Right lobe of liver (tissue), 6 donors: Measurements from ENCODE around the gene SLC26A11. TPM values are rescaled to one million over a fixed set of nuclear protein-coding genes. Genes with fewer than 3 reads are reported as not detected.

Experiments
- ATAC-seq, 4 donors: fragments of 200-7000 bp; cut with Tn5 transposase; one replicate each; pipeline ENCODE4 v1.9.1; 2020; ENCODE audit warnings: mild to moderate bottlenecking in 4 of 4, moderate library complexity in 4 of 4
- DNase-seq, 3 donors: peaks; one replicate each; pipeline ENCODE4 v3.0.0-alpha.2; 2020
- H3K27ac ChIP-seq, 3 donors: fragments of 200-600 bp; one replicate each; pipeline ENCODE4 v1.8.0; 2022
- H3K27me3 ChIP-seq, 2 donors: fragments of 200-600 bp; one replicate each; pipeline ENCODE4 v1.8.0; 2022
- H3K36me3 ChIP-seq, 4 donors: fragments of 200-600 bp; sonication (generic) in 1 of 4; one replicate each; pipeline versions ENCODE4 v1.5.1 to v1.8.0; 2017 to 2022; ENCODE audit warnings: control low read depth in 1 of 4
- H3K4me1 ChIP-seq, 4 donors: fragments of 200-600 bp; sonication (generic) in 1 of 4; one replicate each; pipeline versions ENCODE4 v1.5.1 to v1.8.0; 2017 to 2022; ENCODE audit warnings: control low read depth in 1 of 4
- H3K4me3 ChIP-seq, 3 donors: fragments of 200-600 bp; one replicate each; pipeline ENCODE4 v1.8.0; 2022
- H3K9me3 ChIP-seq, 4 donors: fragments of 200-600 bp; sonication (generic) in 1 of 4; one replicate each; pipeline versions ENCODE4 v1.5.1 to v1.8.0; 2017 to 2022; ENCODE audit warnings: control low read depth in 1 of 4
- CTCF ChIP-seq, 4 donors: fragments of 200-600 bp in 3 of 4; fragments of 450-650 bp in 1 of 4; IDR thresholded peaks; one replicate each; pipeline versions ENCODE4 v1.5.1 to v1.8.0; 2016 to 2022; ENCODE audit warnings: antibody characterized with exemption in 4 of 4, mild to moderate bottlenecking in 2 of 4
- POLR2A ChIP-seq: fragments of 450-650 bp; IDR thresholded peaks from one replicate; pipeline ENCODE4 v1.6.1; 2017; ENCODE audit warnings: antibody characterized with exemption, mild to moderate bottlenecking
- WGBS: methylation state at CpG from one replicate; pipeline ENCODE4 v1.1.6; 2018; ENCODE audit warnings: low coverage, low lambda C conversion rate; ENCODE audit not compliant: insufficient coverage; ENCODE audit errors: missing lambda C conversion rate; 5-methylcytosine and 5-hydroxymethylcytosine counted together
- intact Hi-C, 2 donors: fragments of 100-400 bp; cut with DNase I; formaldehyde crosslinking; loops; one replicate each; pipeline versions ENCODE4 v1.11.2 to v1.14.1; 2022
- total RNA-seq, 6 experiments: library from RNA; depleted of rRNA in 2 of 6; stranded (reverse); fragments of >200 nt in 2 of 6; fragmentation: NEBNext Ultra II Directional in 3 of 6; extraction: Animal tissue kit (Norgen Biotek cat#: 25700) in 3 of 6; gene quantifications; one replicate each; pipeline versions ENCODE4 v1.1.0 to v1.2.4, GENCODE V29; 2016 to 2023
- donor health status: DM: no; HTN: yes; CAD: no.
- donor health status: DM: no; HTN: no; CAD: no.
- donor health status: DM: no; HTN: no; CAD: no.
- donor health status: DM: no; HTN: yes; CAD: no.
- donor health status: DM: no; HTN: yes; CAD: no.

SLC26A11 gene
- total RNA-seq, 6 experiments from 2014 or later: 5.8 to 9.8 (median 6.5) TPM

GRCh38 chr17:80294210-80294609, 74.0 kb downstream of the SLC26A11 start:
- ATAC-seq (peak; percentile 36 to 63 (median 50)), DNase-seq (peak in 2 of 3 donors; percentile 47 to 63)
- H3K4me1 ChIP-seq: peaks cover 0 to 8% (median 4%) of the 10 kb centered on the region in 4 donors
- no peak overlapping the region for H3K27ac ChIP-seq
- no peaks in the 10 kb centered on the region for H3K9me3 ChIP-seq
- TF ChIP-seq POLR2A (no peak), CTCF (IDR thresholded peaks at IDR 0.05) (no peak)
- no CpG with 5 or more reads among the region's 7 CpGs for WGBS
- H3K27me3 ChIP-seq: no peaks in the 10 kb centered on the region
- H3K4me3 ChIP-seq: no peak overlapping the region
- H3K36me3 ChIP-seq: peaks cover 10 to 93% (median 45%) of the 10 kb centered on the region in 4 donors
- intact Hi-C loops: no loop called here

GRCh38 chr17:80294653-80295052, 74.4 kb downstream of the SLC26A11 start:
- peaks cover 10 to 94% (median 45%) of the 10 kb centered on the region in 4 donors for H3K36me3 ChIP-seq
- H3K9me3 ChIP-seq: no peaks in the 10 kb centered on the region
- 100% methylated on average over 3 of the region's 6 CpGs for WGBS
- no peak overlapping the region for H3K4me3 ChIP-seq
- no peak for ATAC-seq
- no peaks in the 10 kb centered on the region for H3K27me3 ChIP-seq
- peak in 1 of 3 donors; percentile 25 for DNase-seq
- peak overlapping the region in 1 of 3 donors; percentile 33 for H3K27ac ChIP-seq
- peaks cover 0 to 8% (median 4%) of the 10 kb centered on the region in 4 donors for H3K4me1 ChIP-seq
- no peak for TF ChIP-seq POLR2A
- TF ChIP-seq CTCF (IDR thresholded peaks at IDR 0.05): no peak
- intact Hi-C loops: no loop called here

GRCh38 chr17:80295146-80295545, 74.9 kb downstream of the SLC26A11 start:
- TF ChIP-seq CTCF (IDR thresholded peaks at IDR 0.05): no peak
- no peak for TF ChIP-seq POLR2A
- no peaks in the 10 kb centered on the region for H3K27me3 ChIP-seq
- WGBS: no CpG with 5 or more reads among the region's 5 CpGs
- peaks cover 10 to 94% (median 44%) of the 10 kb centered on the region in 4 donors for H3K36me3 ChIP-seq
- intact Hi-C loops: no loop called here
- H3K9me3 ChIP-seq: no peaks in the 10 kb centered on the region
- DNase-seq (peak in 1 of 3 donors; percentile 42), ATAC-seq (no peak)
- peaks cover 0 to 8% (median 4%) of the 10 kb centered on the region in 4 donors for H3K4me1 ChIP-seq
- no peak overlapping the region for H3K4me3 ChIP-seq
- H3K27ac ChIP-seq: peak overlapping the region in 1 of 3 donors; percentile 33

- 91% methylated on average over 4 of the region's 6 CpGs for WGBS
- DNase-seq (peak in 1 of 3 donors; percentile 1), ATAC-seq (no peak)
- no peak for TF ChIP-seq POLR2A
- TF ChIP-seq CTCF (IDR thresholded peaks at IDR 0.05): no peak
- Histone ChIP-seq H3K4me3 (no peak overlapping the region), H3K36me3 (peaks cover 10 to 96% (median 43%) of the 10 kb centered on the region in 4 donors), H3K27ac (no peak overlapping the region), H3K9me3 (no peaks in the 10 kb centered on the region), H3K4me1 (peaks cover 0 to 8% (median 4%) of the 10 kb centered on the region in 4 donors), H3K27me3 (no peaks in the 10 kb centered on the region)
- intact Hi-C loops: no loop called here
Observed at GRCh38 chr17:80295559-80295958, 75.3 kb downstream of the SLC26A11 start.
